GM21528 (cell line): ENCODE data around the gene MAP3K1.
"Not testable (repeated sequence)": the region's sequence is repeated elsewhere in the genome, so short reads cannot be mapped to it uniquely, and the experiment has no call there.

Experiments
- ATAC-seq: cut with Tn5 transposase; IDR thresholded peaks from one replicate; pipeline ENCODE4 v1.9.1; 2021; ENCODE audit warnings: mild to moderate bottlenecking, moderate library complexity; ENCODE audit not compliant: unreplicated experiment, low FRiP score

The MAP3K1 gene

DNA sequence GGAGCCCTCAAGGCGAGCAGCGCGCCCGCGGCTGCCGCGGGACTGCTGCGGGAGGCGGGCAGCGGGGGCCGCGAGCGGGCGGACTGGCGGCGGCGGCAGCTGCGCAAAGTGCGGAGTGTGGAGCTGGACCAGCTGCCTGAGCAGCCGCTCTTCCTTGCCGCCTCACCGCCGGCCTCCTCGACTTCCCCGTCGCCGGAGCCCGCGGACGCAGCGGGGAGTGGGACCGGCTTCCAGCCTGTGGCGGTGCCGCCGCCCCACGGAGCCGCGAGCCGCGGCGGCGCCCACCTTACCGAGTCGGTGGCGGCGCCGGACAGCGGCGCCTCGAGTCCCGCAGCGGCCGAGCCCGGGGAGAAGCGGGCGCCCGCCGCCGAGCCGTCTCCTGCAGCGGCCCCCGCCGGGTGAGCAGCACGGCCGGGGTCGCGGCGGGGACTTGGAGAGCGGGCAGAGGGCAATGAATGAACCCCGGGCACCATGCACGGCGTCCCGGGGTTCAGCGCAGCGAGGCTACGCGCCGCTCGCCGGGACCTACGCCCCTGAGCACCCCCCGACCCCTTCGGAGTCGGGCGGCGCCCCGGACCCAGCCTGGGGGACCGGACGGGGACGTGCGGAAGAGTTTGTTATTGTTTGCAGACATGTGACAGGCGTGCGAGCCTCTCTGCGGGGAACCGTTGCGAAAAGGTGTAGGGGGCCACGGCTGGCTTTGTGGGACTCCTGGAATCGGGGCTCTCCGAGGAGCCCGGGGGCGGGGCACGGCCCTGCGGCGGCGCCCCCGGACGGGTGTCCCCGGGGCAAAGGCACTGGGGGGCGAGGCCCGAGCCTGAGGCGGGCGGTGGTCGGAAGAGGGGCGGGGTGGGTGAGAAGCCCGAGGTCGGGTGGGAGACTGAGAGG is 553 bp downstream of the MAP3K1 start:
- ATAC-seq, result peak; percentile 46

GRCh38 chr5:56816546-56817081 is 1.3 kb downstream of the MAP3K1 start:
- ATAC-seq, result peak; percentile 41

GRCh38 chr5:56817263-56818014 is 2.1 kb downstream of the MAP3K1 start:
- ATAC-seq, result no peak

DNA sequence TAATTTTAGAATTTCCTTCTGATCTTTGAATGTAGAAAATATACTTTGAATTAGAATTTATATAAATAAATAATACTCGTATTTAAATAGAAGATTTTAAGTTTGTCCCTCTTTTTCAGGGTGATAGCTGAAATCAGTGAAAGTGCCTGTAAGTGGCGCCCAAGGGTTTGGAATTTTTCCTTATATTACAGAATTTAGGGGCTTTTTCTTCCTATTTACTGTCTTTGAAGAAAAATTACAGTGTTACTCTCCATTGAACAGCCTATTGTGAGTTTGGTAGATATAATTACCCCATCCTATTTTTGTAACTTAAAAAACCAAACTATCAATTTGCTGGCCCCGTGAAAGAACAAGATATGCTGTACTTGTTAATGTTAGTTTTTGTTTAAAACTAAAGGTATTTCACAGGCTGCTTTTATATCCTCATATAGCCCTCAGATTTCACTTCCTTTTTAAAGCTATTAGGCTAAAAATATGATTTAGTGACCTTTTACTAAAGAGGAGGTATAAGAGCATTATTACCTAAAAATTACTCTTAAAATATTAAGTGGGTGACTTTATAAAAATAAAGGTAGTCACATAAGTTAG is 3.2 kb downstream of the MAP3K1 start:
- no peak for ATAC-seq

- ATAC-seq, result no peak
These were observed 3.9 kb downstream of the MAP3K1 start for GRCh38 chr5:56819060-56819881.

- ATAC-seq, result not testable (repeated sequence)
These were observed 6.5 kb downstream of the MAP3K1 start for GRCh38 chr5:56821868-56822267.

GRCh38 chr5:56822981-56823380 is 7.6 kb downstream of the MAP3K1 start:
- no peak for ATAC-seq

DNA sequence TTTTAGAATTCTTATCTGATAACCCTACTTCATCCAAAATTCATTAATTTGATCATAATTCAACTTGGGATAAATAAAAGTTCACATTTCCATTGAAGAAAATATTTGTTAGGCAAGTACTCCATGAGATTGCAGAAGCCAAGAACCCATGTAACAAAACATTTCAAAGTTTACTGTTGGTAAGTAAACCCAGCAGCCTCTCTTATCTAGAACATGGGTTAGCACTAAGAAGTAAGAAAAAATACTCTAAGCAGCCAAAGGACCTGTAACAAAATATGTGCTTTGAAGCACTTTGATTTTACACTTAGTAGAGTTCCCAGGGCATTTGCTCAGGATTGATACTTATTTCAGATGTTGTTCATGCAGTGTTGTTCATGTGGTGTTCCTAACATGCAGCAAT is 8.7 kb downstream of the MAP3K1 start:
- ATAC-seq, result no peak

- no peak for ATAC-seq
These were observed 10.0 kb downstream of the MAP3K1 start for GRCh38 chr5:56825222-56825824.

GRCh38 chr5:56827049-56827448 is 11.7 kb downstream of the MAP3K1 start:
- ATAC-seq, result no peak

- ATAC-seq, result no peak
These were observed 12.6 kb downstream of the MAP3K1 start for GRCh38 chr5:56827924-56828323.

DNA sequence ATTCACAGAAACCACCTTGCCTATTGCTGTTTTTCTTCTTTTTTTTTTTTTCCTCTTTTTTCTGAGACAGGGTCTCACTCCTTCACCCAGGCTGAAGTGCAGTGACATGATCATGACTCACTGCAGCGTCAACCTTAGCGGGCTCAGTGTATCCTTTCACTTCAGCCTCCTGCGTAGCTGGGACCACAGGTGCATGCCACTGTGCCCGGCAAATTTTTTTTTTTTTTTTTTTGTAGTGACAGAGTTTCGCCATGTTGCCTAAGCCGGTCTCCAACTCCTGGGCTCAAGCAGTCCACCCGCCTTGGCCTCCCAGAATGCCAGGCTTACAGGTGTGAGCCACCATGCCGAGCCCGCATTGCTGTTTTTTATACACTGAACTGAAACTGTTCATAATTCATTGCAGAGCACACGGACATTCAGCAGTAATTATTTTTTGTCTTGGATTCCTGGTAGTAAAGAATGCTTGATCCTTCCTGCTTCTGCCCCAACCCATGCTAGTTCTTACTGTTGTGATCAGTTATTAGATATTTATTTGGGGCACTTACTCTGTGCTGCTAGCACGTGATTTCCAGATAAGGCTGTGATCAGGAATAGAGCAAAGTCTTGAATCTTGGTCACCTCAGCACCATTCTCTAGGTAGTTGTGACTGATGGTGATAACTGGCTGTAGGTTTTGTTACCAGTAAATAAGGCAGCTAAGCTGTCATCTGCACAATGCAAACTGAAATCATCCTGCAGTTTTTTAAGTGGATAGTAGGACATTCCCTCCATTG is 14.0 kb downstream of the MAP3K1 start:
- no peak for ATAC-seq

DNA sequence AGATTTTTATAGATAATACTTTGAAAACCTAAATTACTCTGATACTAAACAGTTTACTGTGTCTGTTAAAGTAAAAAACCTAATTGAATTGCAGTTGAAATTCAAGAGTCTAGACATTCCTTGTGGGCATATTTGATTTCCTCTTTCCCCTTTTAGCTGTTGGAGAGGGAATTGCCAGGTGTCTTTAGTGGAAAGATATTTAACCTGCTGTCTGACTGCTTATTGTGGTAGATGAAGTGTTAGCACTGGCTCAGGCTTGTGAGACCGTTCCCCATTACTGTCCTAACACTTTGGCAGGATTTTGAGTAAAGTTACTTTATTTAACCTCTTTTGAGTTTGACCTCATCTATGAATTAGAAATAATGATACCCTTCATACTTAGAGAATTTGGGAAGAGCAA is 16.4 kb downstream of the MAP3K1 start:
- no peak for ATAC-seq

DNA sequence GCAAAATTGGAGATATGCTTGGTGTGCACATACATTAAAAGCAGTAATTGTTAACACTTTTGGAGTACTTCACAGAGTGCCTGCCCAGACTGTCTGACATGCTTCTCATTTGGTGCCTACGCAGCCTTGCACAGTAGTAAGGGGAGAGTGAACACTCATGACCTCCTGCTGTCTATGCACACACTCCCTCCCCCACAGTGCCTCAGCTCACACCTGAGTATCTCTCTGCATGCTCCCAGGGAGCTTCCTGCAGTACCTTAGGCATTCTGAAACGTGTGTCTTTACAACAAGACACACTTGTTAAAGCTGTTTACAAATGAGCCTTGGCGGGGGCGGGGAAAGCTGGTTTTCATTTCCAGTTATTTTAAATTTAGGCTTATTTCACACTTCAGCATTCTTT is 18.0 kb downstream of the MAP3K1 start:
- no peak for ATAC-seq

DNA sequence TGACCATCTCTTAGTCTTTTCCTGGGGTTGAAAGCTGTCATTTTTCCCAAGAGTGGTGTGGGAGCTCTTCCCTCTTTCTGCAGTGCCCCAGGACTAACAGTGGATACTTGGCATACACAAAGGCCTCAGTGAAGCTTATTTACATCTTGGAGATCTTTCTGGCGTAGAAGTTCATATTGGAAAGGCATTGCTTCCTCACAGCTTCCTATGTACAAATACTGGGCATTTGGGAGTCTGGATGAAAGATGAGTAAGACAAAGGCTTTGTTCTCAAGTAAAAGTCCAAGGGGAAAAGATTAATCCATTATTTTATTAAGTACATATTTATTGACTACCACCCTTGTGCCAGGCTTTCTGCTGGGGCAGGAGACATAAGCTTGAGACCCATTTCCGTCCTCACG is 22.0 kb downstream of the MAP3K1 start:
- ATAC-seq, result no peak

GRCh38 chr5:56837956-56838355 is 22.6 kb downstream of the MAP3K1 start:
- ATAC-seq, result no peak

- no peak for ATAC-seq
These were observed 23.2 kb downstream of the MAP3K1 start for GRCh38 chr5:56838409-56839039.

- ATAC-seq, result no peak
These were observed 23.7 kb downstream of the MAP3K1 start for GRCh38 chr5:56839062-56839461.

DNA sequence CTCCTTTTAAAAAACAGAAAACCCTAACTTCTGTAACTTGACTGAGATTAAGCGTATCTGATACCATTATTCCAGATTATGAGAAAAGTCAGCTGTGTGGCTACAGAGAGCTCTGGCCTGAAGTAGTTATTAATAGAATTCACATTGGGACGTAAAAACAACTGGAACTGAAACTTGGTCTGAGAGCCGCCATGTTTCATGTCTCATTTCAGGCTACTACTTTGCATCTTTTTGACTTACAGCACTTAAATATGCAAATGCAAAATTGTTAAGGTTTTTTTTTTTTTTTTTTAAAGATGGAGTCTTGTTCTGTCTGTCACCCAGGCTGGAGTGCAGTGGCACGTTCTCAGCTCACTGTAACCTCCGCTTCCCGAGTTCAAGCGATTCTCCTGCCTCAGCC is 25.2 kb downstream of the MAP3K1 start:
- ATAC-seq, result no peak
